Neuron (in vitro differentiated cells): Measurements from ENCODE around the gene BGN.

Experiments
- H2AFZ ChIP-seq: one replicate; pipeline ENCODE4 v1.6.1; 2013; ENCODE audit warnings: low read depth, mild to moderate bottlenecking, inconsistent platforms, low read length, moderate library complexity
- H3K27me3 ChIP-seq: one replicate; pipeline ENCODE4 v1.6.1; 2013; ENCODE audit warnings: low read length; ENCODE audit not compliant: insufficient read depth
- H3K36me3 ChIP-seq: one replicate; pipeline ENCODE4 v1.6.1; 2013; ENCODE audit warnings: low read length; ENCODE audit not compliant: insufficient read depth
- H3K4me1 ChIP-seq: one replicate; pipeline ENCODE4 v1.6.1; 2013; ENCODE audit warnings: low read length; ENCODE audit not compliant: insufficient read depth
- H3K4me3 ChIP-seq: 2 replicates; pipeline ENCODE4 v1.5.1; 2013; ENCODE audit warnings: mild to moderate bottlenecking, low read length, moderate library complexity
- H3K9me3 ChIP-seq: one replicate; pipeline ENCODE4 v1.6.1; 2013; ENCODE audit warnings: low read length

Gene BGN

DNA sequence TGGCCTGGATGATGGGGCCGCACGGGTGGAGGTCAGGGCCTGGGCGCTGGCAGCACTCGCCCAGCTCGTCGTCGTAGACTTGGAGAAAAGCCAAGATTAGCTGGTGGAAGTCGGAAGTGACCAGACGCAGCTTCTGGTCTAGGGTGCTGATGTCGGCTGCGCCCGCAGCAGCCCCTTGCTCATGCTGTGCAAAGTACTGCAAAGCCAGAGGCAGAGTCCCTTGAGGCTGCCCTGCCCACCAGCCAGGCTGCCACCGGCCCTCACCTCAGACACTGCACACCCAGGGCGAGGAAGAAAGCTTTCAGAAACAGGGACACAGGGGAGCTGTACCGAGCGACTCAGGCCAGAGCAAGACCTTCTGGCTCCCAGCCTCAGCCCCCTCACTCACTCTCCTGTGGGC is 39.2 kb upstream of the BGN start:
- H3K4me1 ChIP-seq = no peaks in the 10 kb centered on the region
- H3K36me3 ChIP-seq = peaks cover 3% of the 10 kb centered on the region
- peaks cover 5% of the 10 kb centered on the region for H3K27me3 ChIP-seq
- H3K9me3 ChIP-seq = no peaks in the 10 kb centered on the region
- H2AFZ ChIP-seq = no peak overlapping the region
- H3K4me3 ChIP-seq = no peak overlapping the region

DNA sequence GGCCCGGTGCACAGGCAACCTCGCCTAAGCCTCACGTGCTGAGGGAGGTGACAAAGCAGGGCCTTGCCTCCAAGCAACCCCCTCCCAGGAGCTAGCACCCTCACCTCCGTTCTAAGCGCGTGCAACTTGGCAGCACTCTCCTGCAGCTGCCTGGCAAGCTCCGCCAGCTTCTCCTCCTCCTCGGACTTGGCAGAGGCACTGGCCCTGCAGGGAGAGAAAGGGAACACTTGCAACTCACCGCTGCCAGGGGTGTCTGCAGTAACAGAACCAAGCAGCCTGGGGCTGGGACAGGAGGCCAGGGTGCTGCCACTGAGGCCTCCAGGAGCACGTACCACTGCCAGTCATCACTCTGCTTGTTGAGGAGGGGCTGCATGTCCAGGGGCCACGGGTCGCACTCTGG is 38.6 kb upstream of the BGN start:
- no peak overlapping the region for H2AFZ ChIP-seq
- H3K9me3 ChIP-seq = no peaks in the 10 kb centered on the region
- H3K4me3 ChIP-seq = no peak overlapping the region
- peaks cover 5% of the 10 kb centered on the region for H3K27me3 ChIP-seq
- H3K36me3 ChIP-seq = peaks cover 3% of the 10 kb centered on the region
- H3K4me1 ChIP-seq = no peaks in the 10 kb centered on the region

DNA sequence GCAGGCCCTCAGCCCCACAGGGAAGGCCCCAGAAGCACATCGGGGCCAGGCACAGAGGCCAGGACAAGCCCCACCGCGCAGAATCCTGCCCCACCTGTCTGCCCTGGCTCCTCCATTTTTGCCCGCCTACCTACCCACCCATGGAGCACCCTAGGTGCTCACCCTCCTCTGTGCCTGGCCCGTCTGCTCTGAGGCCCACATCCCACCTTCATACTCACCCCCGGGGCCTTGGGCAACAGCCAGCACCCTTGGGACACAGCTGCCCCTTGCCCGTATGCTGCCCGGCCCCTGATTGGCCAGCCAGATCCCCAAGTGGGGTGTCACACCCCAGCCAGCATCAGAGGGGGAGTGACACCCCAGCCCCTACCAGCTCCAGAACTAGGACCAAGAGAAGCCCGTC is 38.1 kb upstream of the BGN start:
- H2AFZ ChIP-seq = no peak overlapping the region
- no peak overlapping the region for H3K4me3 ChIP-seq
- peaks cover 3% of the 10 kb centered on the region for H3K36me3 ChIP-seq
- no peaks in the 10 kb centered on the region for H3K9me3 ChIP-seq
- peaks cover 5% of the 10 kb centered on the region for H3K27me3 ChIP-seq
- H3K4me1 ChIP-seq = no peaks in the 10 kb centered on the region

DNA sequence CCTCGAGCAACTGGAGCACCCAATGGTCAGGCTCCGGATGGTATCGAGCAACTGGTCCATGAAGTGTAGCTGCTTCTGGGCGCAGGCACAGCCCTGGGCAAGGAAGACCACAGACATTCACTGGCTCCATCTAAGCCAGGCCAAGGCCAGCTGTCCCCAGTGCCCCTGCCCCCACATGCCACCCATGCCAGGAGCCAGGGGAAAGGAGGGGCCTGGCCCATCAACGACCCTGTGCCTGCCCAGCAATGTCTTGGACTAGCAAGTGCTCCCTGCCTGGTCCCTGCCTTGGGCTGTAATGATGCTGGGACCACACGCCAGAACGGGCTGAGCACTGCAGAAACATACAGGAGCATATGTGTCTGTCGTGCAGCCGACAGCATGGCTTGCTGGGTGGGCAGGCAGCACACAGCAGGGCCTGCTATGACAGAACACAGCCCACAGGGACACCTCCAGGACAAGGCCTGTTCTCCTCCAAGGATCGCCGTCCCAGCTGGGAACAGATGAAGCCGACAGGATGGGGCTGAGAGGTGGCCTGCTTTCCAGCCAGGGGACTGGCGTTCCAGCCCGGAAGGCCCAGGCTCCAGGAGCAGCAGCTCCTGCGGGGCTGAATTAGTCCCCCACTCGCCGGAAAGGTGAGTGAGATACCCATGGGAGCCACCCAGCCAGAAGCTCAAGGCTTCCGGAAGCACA is 37.5 kb upstream of the BGN start:
- H3K36me3 ChIP-seq = peaks cover 3% of the 10 kb centered on the region
- H3K4me1 ChIP-seq = no peaks in the 10 kb centered on the region
- H2AFZ ChIP-seq = no peak overlapping the region
- H3K9me3 ChIP-seq = no peaks in the 10 kb centered on the region
- no peak overlapping the region for H3K4me3 ChIP-seq
- peaks cover 5% of the 10 kb centered on the region for H3K27me3 ChIP-seq

- H3K4me3 ChIP-seq = no peak overlapping the region
- H3K27me3 ChIP-seq = peaks cover 5% of the 10 kb centered on the region
- no peaks in the 10 kb centered on the region for H3K4me1 ChIP-seq
- no peak overlapping the region for H2AFZ ChIP-seq
- H3K36me3 ChIP-seq = peaks cover 3% of the 10 kb centered on the region
- H3K9me3 ChIP-seq = no peaks in the 10 kb centered on the region
Measured at GRCh38 chrX:153457827-153458466, 36.8 kb upstream of the BGN start.

DNA sequence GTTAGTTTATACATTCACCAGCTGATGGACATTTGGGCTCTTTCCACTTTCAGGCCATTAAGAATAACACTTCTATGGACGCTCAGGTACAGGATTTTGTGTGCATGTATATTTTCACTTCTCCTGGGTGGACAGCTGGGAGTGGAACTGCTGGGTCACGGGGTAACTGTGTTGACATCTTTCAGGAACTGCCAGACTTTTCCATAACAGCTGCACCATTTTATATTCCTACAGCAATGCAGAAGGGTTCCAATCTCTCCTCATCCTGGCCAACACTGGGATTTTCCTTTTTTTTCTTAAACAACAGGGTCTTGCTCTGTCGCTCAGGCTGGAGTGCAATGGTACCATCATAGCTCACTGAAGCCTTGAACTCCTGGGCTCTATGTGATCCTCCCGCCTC is 36.3 kb upstream of the BGN start:
- Histone ChIP-seq H3K4me3 (no peak overlapping the region), H3K9me3 (no peaks in the 10 kb centered on the region), H2AFZ (no peak overlapping the region), H3K4me1 (no peaks in the 10 kb centered on the region), H3K36me3 (peaks cover 3% of the 10 kb centered on the region), H3K27me3 (peaks cover 3% of the 10 kb centered on the region)

GRCh38 chrX:153459986-153460385 is 34.8 kb upstream of the BGN start:
- no peaks in the 10 kb centered on the region for H3K4me1 ChIP-seq
- H3K9me3 ChIP-seq = no peaks in the 10 kb centered on the region
- H3K27me3 ChIP-seq = peaks cover 3% of the 10 kb centered on the region
- H3K36me3 ChIP-seq = peaks cover 1% of the 10 kb centered on the region
- no peak overlapping the region for H2AFZ ChIP-seq
- H3K4me3 ChIP-seq = no peak overlapping the region

- Histone ChIP-seq H3K4me1 (no peaks in the 10 kb centered on the region), H3K27me3 (peaks cover 3% of the 10 kb centered on the region), H3K9me3 (no peaks in the 10 kb centered on the region), H3K36me3 (no peaks in the 10 kb centered on the region), H3K4me3 (no peak overlapping the region), H2AFZ (no peak overlapping the region)
Measured at GRCh38 chrX:153460826-153461225, 34.0 kb upstream of the BGN start.

DNA sequence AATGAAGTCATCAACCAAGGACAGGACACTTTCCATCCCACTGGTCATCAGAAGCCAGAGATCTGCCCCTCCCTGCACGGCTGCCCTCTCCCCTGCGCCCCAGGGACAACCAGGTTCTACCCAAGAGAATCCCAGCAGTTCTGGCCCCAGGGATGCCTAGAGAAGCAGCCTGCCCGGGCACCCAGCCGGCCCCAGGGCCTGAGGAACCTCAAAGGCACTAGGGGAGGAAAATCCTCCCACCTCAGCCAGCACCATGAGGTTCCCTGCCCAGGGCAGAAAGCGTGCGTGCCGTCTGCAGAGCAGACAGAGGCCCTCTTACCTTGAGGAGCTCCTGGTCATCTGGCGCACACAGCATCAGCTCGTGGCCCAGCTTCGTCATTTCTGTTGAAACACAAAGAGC is 32.5 kb upstream of the BGN start:
- no peaks in the 10 kb centered on the region for H3K9me3 ChIP-seq
- H2AFZ ChIP-seq = no peak overlapping the region
- no peak overlapping the region for H3K4me3 ChIP-seq
- peaks cover 3% of the 10 kb centered on the region for H3K27me3 ChIP-seq
- no peaks in the 10 kb centered on the region for H3K4me1 ChIP-seq
- no peaks in the 10 kb centered on the region for H3K36me3 ChIP-seq

DNA sequence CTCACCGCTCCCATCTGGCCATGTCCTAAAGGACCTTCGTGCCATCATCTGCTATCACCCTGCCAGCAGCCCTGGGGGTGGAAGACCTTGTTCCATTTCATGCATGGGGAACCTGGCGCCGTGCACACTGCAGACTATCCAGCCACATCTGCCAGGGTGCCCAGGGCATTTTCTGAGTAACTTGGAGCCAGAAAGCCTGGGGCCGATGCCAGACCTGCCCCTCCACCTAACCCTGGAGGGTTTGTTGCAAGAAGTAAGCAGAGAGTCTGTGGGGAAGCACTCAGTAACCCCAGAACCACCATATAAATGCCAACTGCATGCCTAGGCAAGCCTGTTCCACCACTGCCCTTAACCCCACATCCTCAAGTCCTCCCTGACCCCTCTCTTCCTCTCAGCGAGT is 31.7 kb upstream of the BGN start:
- H3K4me3 ChIP-seq = no peak overlapping the region

GRCh38 chrX:153463556-153463955 is 31.2 kb upstream of the BGN start:
- H3K27me3 ChIP-seq = no peaks in the 10 kb centered on the region
- no peaks in the 10 kb centered on the region for H3K36me3 ChIP-seq
- H3K4me3 ChIP-seq = no peak overlapping the region
- H3K4me1 ChIP-seq = no peaks in the 10 kb centered on the region
- no peak overlapping the region for H2AFZ ChIP-seq
- no peaks in the 10 kb centered on the region for H3K9me3 ChIP-seq

More for the DNA sequence above, 31.7 kb upstream of the BGN start:
- Histone ChIP-seq H3K4me1 (no peaks in the 10 kb centered on the region), H2AFZ (no peak overlapping the region), H3K9me3 (no peaks in the 10 kb centered on the region), H3K27me3 (peaks cover 3% of the 10 kb centered on the region), H3K36me3 (no peaks in the 10 kb centered on the region)

DNA sequence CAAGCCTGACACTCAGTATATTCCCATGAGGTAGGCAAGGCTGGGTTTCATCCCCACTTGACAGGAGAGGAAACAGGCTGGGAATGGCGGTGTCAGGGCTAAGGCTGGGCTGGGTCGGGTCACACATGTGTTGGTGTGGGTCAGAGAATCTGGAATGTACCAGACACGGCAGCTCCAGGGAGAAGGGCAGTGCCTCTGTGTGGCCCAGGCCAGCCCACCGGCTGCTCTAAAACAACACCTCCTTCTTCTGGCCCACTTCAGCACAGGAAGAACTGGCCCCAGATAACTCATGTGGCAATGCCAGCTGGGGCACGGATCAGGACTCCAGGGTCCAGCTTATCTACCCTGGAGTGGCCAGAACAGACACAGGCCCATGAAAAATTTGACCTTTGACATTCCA is 30.7 kb upstream of the BGN start:
- no peaks in the 10 kb centered on the region for H3K36me3 ChIP-seq
- no peaks in the 10 kb centered on the region for H3K27me3 ChIP-seq
- H3K4me1 ChIP-seq = no peaks in the 10 kb centered on the region
- H2AFZ ChIP-seq = no peak overlapping the region
- H3K9me3 ChIP-seq = no peaks in the 10 kb centered on the region
- no peak overlapping the region for H3K4me3 ChIP-seq

GRCh38 chrX:153465691-153466380 is 28.9 kb upstream of the BGN start:
- no peak overlapping the region for H2AFZ ChIP-seq
- no peaks in the 10 kb centered on the region for H3K9me3 ChIP-seq
- H3K36me3 ChIP-seq = no peaks in the 10 kb centered on the region
- no peaks in the 10 kb centered on the region for H3K27me3 ChIP-seq
- H3K4me1 ChIP-seq = no peaks in the 10 kb centered on the region
- H3K4me3 ChIP-seq = no peak overlapping the region
